Prostate gland (tissue), 2 donors: ENCODE results near the gene DAPK1.
"Not testable (repeated sequence)": the region's sequence is repeated elsewhere in the genome, so short reads cannot be mapped to it uniquely, and the experiment has no call there.

ENCODE experiments used
- CTCF ChIP-seq, 4 experiments: fragments of 200-600 bp in 2 of 4; fragments of 450-650 bp in 2 of 4; sonication (generic) in 2 of 4; IDR thresholded peaks; 1 replicate in 3 of 4; 2 replicates in 1 of 4; pipeline ENCODE4 v1.5.1; 2016 to 2019; ENCODE audit warnings: antibody characterized with exemption in 4 of 4, mild to moderate bottlenecking in 2 of 4, moderate library complexity in 2 of 4
- POLR2A ChIP-seq: fragments of 450-650 bp; IDR thresholded peaks from one replicate; pipeline ENCODE4 v1.6.1; 2016; ENCODE audit warnings: antibody characterized with exemption, mild to moderate bottlenecking

- not testable (repeated sequence) for TF ChIP-seq CTCF (IDR thresholded peaks at IDR 0.05); POLR2A
These were observed 3.6 kb downstream of the DAPK1 start for GRCh38 chr9:87501271-87501656.
